MM.1S (cell line): ENCODE results near the gene SFT2D3.

Source experiments
- DNase-seq: peaks from one replicate; pipeline ENCODE4 v3.0.0-alpha.2; 2015
- H2AFZ ChIP-seq: fragments of 300-600 bp; sonication (generic); 2 replicates; pipeline ENCODE4 v1.6.0; 2016; ENCODE audit warnings: antibody characterized with exemption, low read length
- H3F3A ChIP-seq: fragments of 300-600 bp; sonication (generic); 2 replicates; pipeline ENCODE4 v1.6.1; 2016; ENCODE audit warnings: mild to moderate bottlenecking, antibody characterized with exemption, low read length, moderate library complexity, mixed read lengths; ENCODE audit not compliant: insufficient read depth
- H3K27ac ChIP-seq: fragments of 300-600 bp; sonication (generic); 2 replicates; pipeline ENCODE4 v1.5.1; 2016; ENCODE audit warnings: mild to moderate bottlenecking, low read length
- H3K27me3 ChIP-seq: fragments of 300-600 bp; sonication (generic); replicated peaks from 2 replicates; pipeline ENCODE4 v1.6.0; 2016; ENCODE audit warnings: low read length; ENCODE audit not compliant: insufficient read depth
- H3K36me3 ChIP-seq: fragments of 300-600 bp; sonication (generic); replicated peaks from 2 replicates; pipeline ENCODE4 v1.6.1; 2016; ENCODE audit warnings: mild to moderate bottlenecking, low read length, mixed read lengths; ENCODE audit not compliant: insufficient read depth
- H3K4me1 ChIP-seq: fragments of 300-600 bp; sonication (generic); 2 replicates; pipeline ENCODE4 v1.6.1; 2016; ENCODE audit warnings: low read length, mixed read lengths
- H3K4me2 ChIP-seq: fragments of 300-600 bp; sonication (generic); 2 replicates; pipeline ENCODE4 v1.6.0; 2016; ENCODE audit warnings: low read depth, low read length
- H3K4me3 ChIP-seq: fragments of 300-600 bp; sonication (generic); 2 replicates; pipeline ENCODE4 v1.5.1; 2016; ENCODE audit warnings: low read length, mixed read lengths
- H3K79me2 ChIP-seq: fragments of 300-600 bp; sonication (generic); 2 replicates; pipeline ENCODE4 v1.6.1; 2016; ENCODE audit warnings: mixed run types, low read length, mixed read lengths
- H3K9ac ChIP-seq: fragments of 300-600 bp; sonication (generic); 2 replicates; pipeline ENCODE4 v1.6.1; 2016; ENCODE audit warnings: low read length, mixed read lengths
- H3K9me2 ChIP-seq: fragments of 300-600 bp; sonication (generic); replicated peaks from 2 replicates; pipeline ENCODE4 v1.6.1; 2016; ENCODE audit warnings: mild to moderate bottlenecking, low read length, mixed read lengths; ENCODE audit not compliant: insufficient read depth
- H3K9me3 ChIP-seq: fragments of 300-600 bp; sonication (generic); replicated peaks from 2 replicates; pipeline ENCODE4 v1.6.1; 2016; ENCODE audit warnings: mild to moderate bottlenecking, low read length, mixed read lengths; ENCODE audit not compliant: insufficient read depth
- H4K20me1 ChIP-seq: fragments of 300-600 bp; sonication (generic); 2 replicates; pipeline ENCODE4 v1.6.1; 2016; ENCODE audit warnings: mild to moderate bottlenecking, low read length, moderate library complexity, mixed read lengths; ENCODE audit not compliant: insufficient read depth
- CTCF ChIP-seq: fragments of 300-600 bp; sonication (generic); IDR thresholded peaks from 2 replicates; pipeline ENCODE4 v1.5.1; 2016; ENCODE audit warnings: antibody characterized with exemption, low read length, mixed read lengths
- EZH2 ChIP-seq: fragments of 300-600 bp; sonication (generic); optimal IDR thresholded peaks from 2 replicates; pipeline ENCODE3; 2017; ENCODE audit warnings: low read depth, mild to moderate bottlenecking, antibody characterized with exemption, low read length, mixed read lengths
- EZH2phosphoT487 ChIP-seq: fragments of 300-600 bp; sonication (generic); IDR thresholded peaks from 2 replicates; pipeline ENCODE4 v1.6.1; 2018; ENCODE audit warnings: antibody characterized with exemption, low read length

SFT2D3 gene

DNA sequence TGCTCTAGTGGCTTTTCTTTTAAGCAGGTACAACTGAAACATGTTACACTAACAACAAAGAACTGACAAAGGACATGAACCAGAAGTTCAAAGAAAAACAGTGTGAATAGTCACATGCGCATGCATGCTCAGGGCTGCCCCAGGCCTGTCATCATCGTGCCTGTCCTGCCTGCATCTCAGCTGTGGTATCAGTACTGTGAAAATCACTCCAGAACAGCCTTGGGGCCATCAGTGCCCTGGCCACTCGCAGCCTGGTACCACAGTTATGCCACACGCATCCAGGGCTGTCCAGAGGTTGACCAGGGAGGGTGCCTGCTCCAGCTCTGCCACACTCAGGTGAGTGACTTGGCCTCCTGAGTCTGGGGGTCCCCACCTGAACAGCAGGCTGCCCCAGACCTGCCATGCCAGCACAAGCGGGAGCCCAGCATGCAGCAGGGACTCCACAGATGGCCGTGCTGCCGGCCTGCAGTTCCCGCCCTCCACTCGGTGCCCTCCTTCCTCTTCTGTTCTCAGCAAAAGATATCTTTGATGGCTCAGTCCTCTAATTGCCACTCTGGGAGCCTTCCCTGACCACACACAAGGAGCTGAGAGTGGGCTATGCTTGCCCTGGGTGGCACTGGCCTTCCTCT, 38.2 kb upstream of the SFT2D3 start:
- Histone ChIP-seq H3K4me2 (no peak overlapping the region), H4K20me1 (no peaks in the 10 kb centered on the region), H3K36me3 (no peaks in the 10 kb centered on the region), H3F3A (no peaks in the 10 kb centered on the region), H3K9me2 (no peaks in the 10 kb centered on the region), H3K9me3 (no peaks in the 10 kb centered on the region), H3K4me3 (no peak overlapping the region), H3K27ac (no peak overlapping the region), H3K9ac (no peak overlapping the region), H3K4me1 (no peaks in the 10 kb centered on the region), H2AFZ (no peak overlapping the region), H3K79me2 (no peaks in the 10 kb centered on the region), H3K27me3 (peaks cover 5% of the 10 kb centered on the region; the same call in 1 of the 2 replicates)
- DNase-seq: no peak
- TF ChIP-seq EZH2: no peak

DNA sequence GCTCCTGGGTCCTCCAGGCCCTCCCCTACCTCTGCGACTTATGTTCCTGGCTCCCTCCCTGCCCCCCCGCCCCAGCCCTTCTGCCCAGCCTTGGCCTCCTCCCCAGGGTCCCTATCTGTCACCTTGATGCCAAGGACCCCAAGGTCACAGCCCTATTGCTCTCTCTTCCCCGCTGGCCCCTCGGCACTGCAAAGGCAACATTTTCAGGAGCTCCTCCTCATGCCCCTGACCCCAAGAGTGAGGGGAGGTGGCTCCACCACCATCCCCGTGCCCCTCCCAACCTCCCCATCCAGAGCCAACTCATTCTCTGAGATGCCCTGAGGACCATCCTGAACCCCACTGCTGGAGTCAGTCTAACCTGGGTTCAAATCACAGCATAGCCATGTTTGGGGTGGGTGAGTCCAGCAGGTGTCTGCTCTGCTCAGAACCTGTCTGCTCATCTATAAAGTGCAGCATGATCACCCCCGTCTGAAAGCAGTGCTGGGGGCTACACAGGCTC, 37.7 kb upstream of the SFT2D3 start:
- Histone ChIP-seq H3F3A (no peaks in the 10 kb centered on the region), H3K4me2 (no peak overlapping the region), H4K20me1 (no peaks in the 10 kb centered on the region), H3K36me3 (no peaks in the 10 kb centered on the region), H3K4me1 (no peaks in the 10 kb centered on the region), H3K79me2 (no peaks in the 10 kb centered on the region), H3K27ac (no peak overlapping the region), H3K27me3 (peaks cover 5% of the 10 kb centered on the region; the same call in 1 of the 2 replicates), H2AFZ (no peak overlapping the region), H3K4me3 (no peak overlapping the region), H3K9me2 (no peaks in the 10 kb centered on the region), H3K9me3 (no peaks in the 10 kb centered on the region), H3K9ac (no peak overlapping the region)
- no peak for TF ChIP-seq CTCF
- no peak for TF ChIP-seq EZH2phosphoT487
- TF ChIP-seq EZH2: no peak
- DNase-seq: no peak

- Histone ChIP-seq H3K4me3 (no peak overlapping the region), H3K9me3 (no peaks in the 10 kb centered on the region), H3K4me2 (no peak overlapping the region), H4K20me1 (no peaks in the 10 kb centered on the region), H3K9me2 (no peaks in the 10 kb centered on the region), H3K79me2 (no peaks in the 10 kb centered on the region), H3K27ac (no peak overlapping the region), H3K36me3 (no peaks in the 10 kb centered on the region), H3F3A (no peaks in the 10 kb centered on the region), H3K9ac (no peak overlapping the region), H3K27me3 (peaks cover 5% of the 10 kb centered on the region; the same call in 1 of the 2 replicates), H2AFZ (no peak overlapping the region), H3K4me1 (no peaks in the 10 kb centered on the region)
- DNase-seq: no peak
- TF ChIP-seq EZH2: no peak
- no peak for TF ChIP-seq EZH2phosphoT487
These were observed 37.0 kb upstream of the SFT2D3 start for GRCh38 chr2:127664065-127664894.

DNA sequence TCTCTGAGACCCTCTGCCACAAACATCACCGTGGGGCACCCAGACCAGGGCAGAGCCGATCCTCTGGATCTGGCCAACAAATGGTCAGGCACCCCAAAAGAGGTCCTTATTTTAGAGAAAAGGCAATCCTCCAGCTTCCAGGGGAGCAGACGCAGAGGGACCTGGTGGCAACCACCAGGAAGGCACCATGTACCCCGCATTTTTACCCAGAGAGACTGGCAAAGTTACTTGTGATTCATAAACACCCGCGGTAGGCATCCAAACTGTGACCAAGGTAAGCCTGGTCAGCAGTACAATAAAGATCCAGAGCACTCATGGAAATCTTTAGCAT, 36.4 kb upstream of the SFT2D3 start:
- H3K4me3 ChIP-seq: no peak overlapping the region

More for the DNA sequence above, 36.4 kb upstream of the SFT2D3 start:
- Histone ChIP-seq H3K4me1 (no peaks in the 10 kb centered on the region), H3K27ac (no peak overlapping the region), H3K36me3 (no peaks in the 10 kb centered on the region), H3K4me2 (no peak overlapping the region), H3K79me2 (no peaks in the 10 kb centered on the region), H3F3A (no peaks in the 10 kb centered on the region), H3K9ac (no peak overlapping the region), H4K20me1 (no peaks in the 10 kb centered on the region), H2AFZ (no peak overlapping the region), H3K9me2 (no peaks in the 10 kb centered on the region), H3K27me3 (peaks cover 5% of the 10 kb centered on the region; the same call in 1 of the 2 replicates), H3K9me3 (no peaks in the 10 kb centered on the region)
- no peak for DNase-seq
- TF ChIP-seq CTCF (no peak), EZH2 (no peak), EZH2phosphoT487 (no peak)
